ENCODE data around the gene FYN.
"Not testable (repeated sequence)": the region's sequence is repeated elsewhere in the genome, so short reads cannot be mapped to it uniquely, and the experiment has no call there.

The FYN gene

GRCh38 chr6:111805511-111806164, 67.6 kb downstream of the FYN start:
- no peak for DNase-seq

DNA sequence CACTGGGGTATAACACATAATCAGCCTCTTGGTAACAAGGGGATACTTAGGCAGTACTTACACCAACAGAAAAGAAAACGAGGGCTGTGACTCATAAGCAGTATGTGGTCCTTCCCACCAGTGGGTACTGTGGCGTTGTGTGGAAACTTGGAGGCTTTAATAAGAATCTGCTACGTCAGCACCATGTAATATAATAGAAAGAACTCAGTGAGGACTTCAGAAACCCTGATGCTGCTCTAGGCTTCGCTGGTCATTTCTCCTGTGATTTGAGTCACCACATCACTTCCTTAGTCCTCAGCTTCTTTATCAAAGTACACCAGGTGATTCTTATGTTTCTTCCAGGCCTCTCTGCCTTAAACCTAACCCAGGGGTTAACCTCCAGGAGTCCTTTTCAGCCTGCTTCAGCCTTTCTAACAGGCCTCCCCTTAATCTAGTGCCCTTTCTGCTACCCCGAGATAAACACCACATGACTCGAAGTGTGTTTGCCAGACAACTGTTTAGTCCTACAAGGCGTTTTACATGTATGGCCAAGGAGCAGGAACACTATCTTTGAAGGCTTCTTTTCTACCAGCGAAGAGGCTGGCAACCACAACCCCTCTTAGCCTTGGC, 68.5 kb downstream of the FYN start:
- DNase-seq, result no peak

DNA sequence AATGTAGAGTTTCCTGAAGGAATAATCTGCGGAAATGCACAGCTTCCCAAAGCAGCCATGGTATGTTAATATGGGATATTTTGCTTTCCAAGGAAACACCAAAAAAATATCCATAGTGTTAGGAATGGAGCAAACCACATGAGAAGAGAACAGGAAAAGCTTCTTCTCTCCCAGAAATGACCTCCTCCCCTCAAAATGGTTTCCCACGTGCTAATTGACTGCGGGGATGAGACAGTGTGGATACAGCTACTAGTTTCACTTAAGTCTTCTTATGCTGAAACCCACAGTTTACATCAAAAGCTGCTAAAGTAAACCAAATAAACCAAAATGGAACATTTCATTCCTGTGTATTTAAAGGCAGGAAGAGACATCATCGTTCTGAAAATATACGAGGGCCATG, 69.4 kb downstream of the FYN start:
- no peak for DNase-seq

DNA sequence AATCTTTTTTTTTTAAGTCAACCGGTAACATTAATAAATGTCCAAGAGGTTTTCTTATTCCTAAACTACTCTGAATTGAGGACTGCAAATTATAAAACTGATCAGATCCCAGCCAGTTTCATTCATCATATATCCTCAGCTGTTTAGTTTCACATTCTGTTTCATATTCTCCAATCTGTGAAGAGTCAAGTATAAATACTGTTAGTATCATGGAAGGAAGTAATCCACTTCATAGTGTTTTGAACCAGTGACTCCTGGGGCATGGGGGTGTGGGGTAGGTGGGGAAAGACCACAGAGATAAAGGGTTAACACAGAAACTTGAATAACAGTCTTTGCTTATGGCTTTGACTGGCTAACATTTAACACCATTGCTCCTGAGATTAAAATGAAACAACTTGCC, 69.9 kb downstream of the FYN start:
- no peak for DNase-seq

DNA sequence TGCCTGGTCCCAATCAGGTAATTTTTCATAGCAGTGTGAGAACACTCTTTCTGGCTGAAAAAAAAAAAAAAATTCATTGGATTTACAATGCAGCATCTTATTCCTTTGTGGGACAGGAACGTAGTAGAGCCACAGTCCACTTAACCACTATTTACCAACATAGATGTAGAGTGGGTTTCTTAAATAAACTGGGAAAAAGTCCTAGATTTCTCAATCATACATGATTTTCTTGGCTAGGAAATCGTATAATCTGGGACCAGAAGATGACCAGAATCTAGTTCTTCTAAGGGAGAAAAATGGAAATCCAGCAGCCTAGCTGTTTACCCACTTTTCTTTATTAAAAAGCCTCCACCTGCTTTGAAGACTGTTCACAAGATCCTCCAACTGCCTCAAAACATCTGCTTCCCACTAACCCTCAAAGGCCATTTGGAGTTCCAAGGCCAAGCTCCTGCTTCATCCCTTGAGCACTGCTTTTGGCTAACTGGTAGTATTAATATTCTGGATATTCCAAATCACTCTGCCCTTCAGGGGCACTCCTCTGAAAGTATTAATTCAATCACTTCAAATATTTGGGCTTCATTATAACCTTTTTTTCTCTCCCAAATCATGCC, 70.4 kb downstream of the FYN start:
- DNase-seq, result no peak

DNA sequence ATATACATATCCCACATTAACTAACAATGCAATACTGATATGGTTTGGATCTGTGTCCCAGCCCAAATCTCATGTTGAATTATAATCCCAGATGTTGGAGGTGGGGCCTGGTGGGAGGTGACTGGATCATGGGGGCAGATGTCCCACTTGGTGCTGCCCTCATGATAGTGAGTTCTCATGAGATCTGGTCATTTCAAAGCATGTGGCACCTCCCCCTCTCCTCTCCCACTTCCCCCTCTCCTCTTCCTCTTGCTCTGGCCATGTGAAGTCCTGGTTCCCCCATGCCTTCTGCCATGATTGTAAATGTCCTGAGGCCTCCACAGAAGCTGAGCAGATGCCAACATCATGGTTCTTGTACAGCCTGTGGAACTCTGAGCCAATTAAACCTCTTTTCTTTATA, 71.2 kb downstream of the FYN start:
- DNase-seq, result no peak

- DNase-seq, result no peak
Observed at GRCh38 chr6:111800821-111801220, 72.4 kb downstream of the FYN start.

DNA sequence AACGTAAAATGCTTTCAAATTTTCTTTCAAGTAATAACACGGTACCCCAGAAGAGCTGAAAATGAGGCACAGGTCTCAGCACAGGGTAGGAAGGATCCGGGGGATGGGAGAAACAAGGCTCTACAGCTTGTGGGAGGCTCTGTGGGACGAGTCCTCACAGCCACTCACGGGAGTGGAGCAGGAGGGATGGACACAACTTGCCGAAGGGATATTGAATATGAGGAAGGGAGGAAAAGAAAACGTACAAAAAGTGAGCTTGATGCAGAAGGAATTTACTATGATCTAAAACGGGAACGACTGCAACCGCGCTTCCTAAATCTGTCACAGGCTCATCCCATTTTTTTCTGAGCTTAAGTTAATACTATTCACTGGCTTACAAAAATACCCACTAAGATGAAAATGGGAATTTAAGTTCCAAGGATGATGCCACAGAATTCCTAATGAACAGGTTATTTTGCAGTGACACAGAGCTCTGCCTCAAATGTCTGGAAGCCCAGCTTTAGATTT, 72.9 kb downstream of the FYN start:
- no peak for DNase-seq

- DNase-seq, result no peak
Observed at GRCh38 chr6:111799576-111800258, 73.5 kb downstream of the FYN start.

GRCh38 chr6:111798281-111798725, 74.9 kb downstream of the FYN start:
- DNase-seq, result no peak

GRCh38 chr6:111796310-111796918, 76.8 kb downstream of the FYN start:
- DNase-seq, result no peak

- DNase-seq, result no peak
Observed at GRCh38 chr6:111795558-111795957, 77.7 kb downstream of the FYN start.

DNA sequence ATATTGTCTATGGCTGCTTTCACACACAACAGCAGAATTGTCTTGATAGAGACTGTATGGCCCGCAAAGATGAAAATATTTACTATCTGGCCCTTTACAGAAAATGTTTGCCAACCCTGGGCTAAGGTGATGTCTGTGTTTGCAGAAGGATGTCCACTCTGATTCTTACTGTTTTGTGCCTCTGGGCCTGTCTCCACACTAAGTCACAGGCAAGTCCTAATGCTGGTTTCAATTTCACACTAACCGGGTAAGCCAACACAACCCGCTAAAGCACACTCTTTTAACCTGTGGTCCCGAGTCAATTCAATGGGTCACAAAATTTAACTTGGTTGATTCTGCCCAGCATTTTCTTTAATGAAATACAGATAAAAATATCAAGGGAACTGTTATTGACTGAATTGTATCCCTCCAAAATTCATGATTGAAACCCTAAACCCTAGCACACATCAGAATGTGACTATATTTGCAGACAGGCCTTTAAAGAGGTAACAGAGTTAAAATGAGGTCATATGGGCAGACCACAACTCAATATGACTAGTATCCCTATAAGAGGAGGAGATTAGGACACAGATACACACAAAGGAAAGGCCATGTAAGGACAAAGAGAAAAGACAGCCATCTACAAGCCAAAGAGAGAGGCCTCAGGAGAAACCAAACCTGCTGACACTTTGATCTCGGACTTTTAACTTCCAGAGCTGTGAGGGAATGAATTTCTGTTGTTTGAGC, 78.4 kb downstream of the FYN start:
- no peak for DNase-seq

- DNase-seq, result no peak
Observed at GRCh38 chr6:111794300-111794699, 79.0 kb downstream of the FYN start.

- no peak for DNase-seq
Observed at GRCh38 chr6:111793711-111794111, 79.5 kb downstream of the FYN start.

- no peak for DNase-seq
Observed at GRCh38 chr6:111792914-111793700, 80.1 kb downstream of the FYN start.

- DNase-seq, result no peak
Observed at GRCh38 chr6:111792241-111792640, 81.0 kb downstream of the FYN start.

- DNase-seq, result no peak
Observed at GRCh38 chr6:111791415-111791814, 81.8 kb downstream of the FYN start.

GRCh38 chr6:111789598-111789997, 83.7 kb downstream of the FYN start:
- DNase-seq, result no peak

DNA sequence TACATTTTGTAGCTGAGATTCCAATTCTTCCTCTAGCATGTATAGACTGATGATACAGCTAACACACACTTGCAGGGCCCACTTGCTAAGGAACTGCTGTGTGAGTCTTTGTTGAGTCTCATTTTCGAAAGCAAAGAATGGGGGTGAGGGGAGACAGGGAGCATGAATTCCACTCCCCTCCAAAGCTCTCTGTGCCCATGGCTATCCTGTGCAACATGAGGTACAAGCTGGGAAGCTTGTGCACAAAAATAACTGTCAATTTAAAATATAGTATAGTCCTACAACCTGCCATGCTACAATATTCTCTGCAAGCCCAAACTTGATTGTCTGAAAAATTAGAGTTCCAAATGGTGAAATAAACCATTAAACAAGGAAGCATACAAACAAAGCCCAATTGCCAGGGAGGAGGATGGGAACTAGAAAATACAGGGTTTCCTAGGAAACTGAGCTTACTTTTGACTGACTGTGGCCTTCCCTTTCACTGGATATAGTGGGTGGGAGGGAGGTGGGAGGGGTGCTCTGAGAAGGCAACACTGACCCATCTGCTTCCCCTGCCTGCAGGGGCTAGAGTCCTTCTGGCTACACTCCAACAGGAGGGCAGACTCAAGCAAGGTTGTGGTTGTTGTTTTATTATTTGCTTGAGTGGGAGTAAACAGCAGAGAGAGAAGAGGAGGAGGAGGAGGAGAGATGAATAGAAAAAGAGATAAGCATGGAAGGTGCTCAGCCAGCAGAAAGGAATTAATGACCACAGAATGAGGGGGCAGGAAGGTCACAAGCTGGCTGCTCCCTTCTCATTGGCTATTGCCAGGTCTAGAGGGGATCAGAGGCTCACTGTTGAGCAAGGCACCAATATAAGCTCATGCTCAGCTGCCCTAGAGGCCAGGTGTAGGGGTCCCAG, 84.6 kb downstream of the FYN start:
- DNase-seq, result no peak

- DNase-seq, result not testable (repeated sequence)
Observed at GRCh38 chr6:111786151-111786550, 87.1 kb downstream of the FYN start.
